H1 (cell line): ENCODE data around the gene ACOT7. TPM values are rescaled to one million over a fixed set of nuclear protein-coding genes. Genes with fewer than 3 reads are reported as not detected.

Source experiments
- BACH1 ChIP-seq: IDR thresholded peaks from 2 replicates; pipeline ENCODE4 v1.6.1; 2012; ENCODE audit warnings: low read length, improper control_type of control experiment
- SRF ChIP-seq: IDR thresholded peaks from 2 replicates; pipeline ENCODE4 v1.6.1; 2011; ENCODE audit warnings: mild to moderate bottlenecking, low read depth, low read length, moderate library complexity
- TAF7 ChIP-seq: optimal IDR thresholded peaks from 2 replicates; pipeline ENCODE3; 2011; ENCODE audit warnings: low read depth, mild to moderate bottlenecking, inconsistent platforms, low read length, moderate library complexity, borderline replicate concordance
- YY1 ChIP-seq: IDR thresholded peaks from 2 replicates; pipeline ENCODE4 v1.6.1; 2011; ENCODE audit warnings: low read depth, mild to moderate bottlenecking, low read length
- polyA plus RNA-seq, 7 experiments: library from polyadenylated mRNA; depleted of rRNA in 3 of 7; stranded (reverse) in 5 of 7; unstranded in 2 of 7; fragments of >200 nt in 5 of 7; fragments of 200-250 nt in 2 of 7; gene quantifications; 1 replicate in 5 of 7; 2 replicates in 1 of 7; 4 replicates in 1 of 7; pipeline versions ENCODE4 v1.2.1 to v1.2.3, GENCODE V29; 2011 to 2013; ENCODE audit warnings: missing spikeins in 2 of 7, mixed read lengths in 2 of 7
- total RNA-seq: library from RNA; stranded (reverse); fragmentation: NEBNext Ultra II Directional; extraction: Animal tissue kit (Norgen Biotek cat#: 25700); gene quantifications from 2 replicates; pipeline ENCODE4 v1.2.1, GENCODE V29; 2021

ACOT7 gene
- total and polyA plus RNA-seq, 2 of the 8 experiments (the other 6 are each of a cell fraction or from before 2014, with no cell fraction given): 151 to 214 TPM

DNA sequence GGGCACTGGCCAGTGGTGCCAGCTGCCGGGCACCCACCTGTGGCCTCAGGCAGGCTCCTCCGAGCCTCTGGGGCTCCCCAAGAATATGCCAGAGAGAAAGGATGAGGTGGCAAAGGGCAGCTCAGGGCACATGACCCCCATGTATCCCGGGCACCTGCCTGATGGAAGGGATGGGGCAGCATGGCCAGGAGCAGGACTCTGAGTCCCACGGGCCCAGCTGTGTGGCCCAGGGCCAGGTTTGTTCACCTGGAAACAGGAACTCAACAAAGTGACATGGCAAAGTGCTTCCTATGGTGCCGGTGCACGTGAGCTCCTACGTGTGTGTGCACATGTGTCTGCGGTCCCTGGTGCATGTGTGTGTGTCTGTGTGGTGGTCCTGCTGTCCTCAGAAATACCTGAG is 123.2 kb downstream of the ACOT7 start (continued):
- no peak for TF ChIP-seq BACH1
- TF ChIP-seq SRF: no peak
- no peak for TF ChIP-seq TAF7
- TF ChIP-seq YY1: no peak
